ENCODE measurements around the gene HNRNPA0. TPM values are rescaled to one million over a fixed set of nuclear protein-coding genes. Genes with fewer than 3 reads are reported as not detected.
A peak's percentile ranks its signal among the peaks of the same experiment; 100 is the strongest.

The HNRNPA0 gene
- polyA plus RNA-seq, 3 donors, result 8.3 to 15.5 (median 10.8) TPM

DNA sequence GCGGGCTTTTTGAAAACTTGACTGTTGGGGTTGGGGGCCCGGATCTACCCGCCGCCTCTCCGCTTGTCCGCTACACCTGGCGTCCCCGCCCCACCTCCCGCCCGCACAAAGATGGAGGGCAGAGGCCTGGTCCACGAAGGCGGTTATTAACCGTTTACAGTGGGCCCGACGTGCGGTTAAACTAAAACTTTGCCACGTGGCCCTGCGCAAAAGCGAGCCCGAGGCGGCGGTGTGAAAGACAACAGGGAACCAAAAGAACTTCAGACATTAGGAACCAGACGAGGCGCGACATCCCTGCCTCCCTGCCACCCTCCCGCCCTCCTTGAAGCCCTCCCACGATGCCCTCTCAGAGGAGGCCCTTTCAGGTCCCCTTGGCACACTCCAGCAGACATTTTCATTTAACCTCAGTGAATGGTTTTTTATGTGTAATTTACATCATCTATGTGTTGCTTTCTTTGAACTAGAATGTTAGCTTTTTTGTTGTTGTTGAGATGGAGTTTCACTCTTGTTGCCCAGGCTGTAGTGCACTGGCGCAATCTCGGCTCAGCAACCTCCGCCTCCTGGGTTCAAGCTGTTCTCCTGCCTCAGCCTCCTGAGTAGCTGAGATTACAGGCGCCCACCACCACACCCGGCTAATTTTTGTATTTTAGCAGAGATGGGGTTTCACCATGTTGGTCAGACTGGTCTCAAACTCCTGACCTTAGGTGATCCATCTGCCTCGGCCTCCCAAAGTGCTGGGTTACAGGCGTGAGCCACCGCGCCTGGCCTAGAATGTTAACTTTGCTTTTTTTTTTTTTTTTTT, 999 bp upstream of the HNRNPA0 start:
- Histone ChIP-seq H3K4me2 (replicated peaks; ENCODE audit: extremely low read depth, low read length, poor library complexity, severe bottlenecking) (peak overlapping the region; percentile 89), H3K27me3 (ENCODE audit: control insufficient read depth in 2 of 2, insufficient read depth in 2 of 2, low read length in 2 of 2) (no peaks in the 10 kb centered on the region), H2AFZ (ENCODE audit: insufficient read depth, low read depth, low read length, poor library complexity, severe bottlenecking) (peak overlapping the region; percentile 94), H3K27ac (ENCODE audit: low read depth in 1 of 2, low read length in 2 of 2) (peak overlapping the region; percentile 93 to 100), H3K9ac (ENCODE audit: insufficient read depth, low read length, poor library complexity, severe bottlenecking) (peak overlapping the region; percentile 96), H3K4me3 (replicated peaks in 1 of 3; ENCODE audit: low read depth in 2 of 3, low read length in 3 of 3) (peak overlapping the region; percentile 66 to 82 (median 82)), H3K36me3 (replicated peaks in 1 of 2; ENCODE audit: control insufficient read depth in 1 of 2, insufficient read depth in 2 of 2, low read length in 2 of 2) (no peaks in the 10 kb centered on the region), H3K79me2 (ENCODE audit: insufficient read depth, low read length) (peaks cover 37% of the 10 kb centered on the region), H3K4me1 (ENCODE audit: control insufficient read depth in 1 of 2, insufficient read depth in 2 of 2, low read length in 2 of 2) (peaks cover 14 to 35% of the 10 kb centered on the region in 2 donors), H4K20me1 (ENCODE audit: insufficient read depth, low read length) (peaks cover 38% of the 10 kb centered on the region), H3K9me3 (replicated peaks in 1 of 2; ENCODE audit: control insufficient read depth in 1 of 2, insufficient read depth in 1 of 2, low read length in 2 of 2) (no peaks in the 10 kb centered on the region)
- Mint-ChIP-seq H3K27ac (peak overlapping the region; percentile 100), H3K4me1 (peaks cover 26% of the 10 kb centered on the region), H3K9me3 (peaks cover 0 to 2% (median 0%) of the 10 kb centered on the region in 7 donors), H3K27me3 (ENCODE audit: low read depth in 3 of 3) (peaks cover 0 to 2% (median 0%) of the 10 kb centered on the region in 3 donors), H3K36me3 (peaks cover 3 to 5% of the 10 kb centered on the region in 2 donors), H3K4me3 (peak overlapping the region; percentile 92 to 99)
- WGBS (ENCODE audit: insufficient coverage), result 20% methylated on average over 31 of the region's 36 CpGs
- no peak for TF ChIP-seq CTCF (IDR thresholded peaks at IDR 0.05)
- intact Hi-C loops (cut with micrococcal nuclease), result loop anchor here in 1 of 2 donors (5.0 kb wide), 1 partner anchor 277 kb away; the partner anchor contains the start of gene FAM13B
- DNase-seq, result peak in 1 of 3 donors; percentile 43

DNA sequence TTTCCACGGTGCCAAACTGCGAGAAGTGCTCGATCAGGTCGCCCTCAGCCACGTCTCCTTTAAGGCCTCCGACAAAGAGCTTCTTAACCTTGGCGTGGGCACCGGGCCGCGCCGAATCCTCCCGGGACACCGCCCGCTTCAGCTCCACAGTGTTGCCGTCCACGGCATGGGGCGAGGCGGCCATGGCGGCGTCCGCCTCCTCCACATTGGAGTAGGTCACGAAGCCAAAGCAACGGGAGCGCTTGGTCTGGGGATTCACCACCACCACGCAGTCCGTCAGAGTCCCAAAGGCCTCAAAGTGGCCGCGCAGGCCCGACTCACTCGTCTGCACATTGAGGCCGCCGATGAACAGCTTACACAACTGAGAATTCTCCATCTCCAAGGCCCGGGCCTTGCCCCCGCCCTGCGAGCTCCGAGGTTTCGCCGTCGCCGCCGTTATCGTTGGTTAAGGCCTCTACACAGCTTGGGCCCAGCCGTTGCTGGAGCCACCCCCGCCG, 424 bp downstream of the HNRNPA0 start:
- WGBS (ENCODE audit: insufficient coverage), result under 1% methylated on average over 43 of the region's 45 CpGs
- peaks cover 51% of the 10 kb centered on the region for H3K79me2 ChIP-seq (ENCODE audit: insufficient read depth, low read length)
- H3K27ac Mint-ChIP-seq, result peak overlapping the region; percentile 100

More for the DNA sequence above, 424 bp downstream of the HNRNPA0 start:
- Mint-ChIP-seq H3K27me3 (ENCODE audit: low read depth in 3 of 3) (peaks cover 0 to 2% (median 0%) of the 10 kb centered on the region in 3 donors), H3K36me3 (peaks cover 3 to 5% of the 10 kb centered on the region in 2 donors), H3K9me3 (peaks cover 0 to 2% (median 0%) of the 10 kb centered on the region in 7 donors), H3K4me1 (peaks cover 23% of the 10 kb centered on the region), H3K4me3 (peak overlapping the region; percentile 92 to 99)
- no peaks in the 10 kb centered on the region for H3K9me3 ChIP-seq (replicated peaks in 1 of 2; ENCODE audit: control insufficient read depth in 1 of 2, insufficient read depth in 1 of 2, low read length in 2 of 2)
- no peaks in the 10 kb centered on the region for H3K36me3 ChIP-seq (replicated peaks in 1 of 2; ENCODE audit: control insufficient read depth in 1 of 2, insufficient read depth in 2 of 2, low read length in 2 of 2)
- no peak for TF ChIP-seq CTCF (IDR thresholded peaks at IDR 0.05)
- peak overlapping the region; percentile 89 for H3K4me2 ChIP-seq (replicated peaks; ENCODE audit: extremely low read depth, low read length, poor library complexity, severe bottlenecking)
- intact Hi-C loops (cut with micrococcal nuclease), result loop anchor here in 1 of 2 donors (5.0 kb wide), 1 partner anchor 279 kb away; the partner anchor contains the start of gene FAM13B
- peaks cover 53% of the 10 kb centered on the region for H4K20me1 ChIP-seq (ENCODE audit: insufficient read depth, low read length)
- peaks cover 14 to 35% of the 10 kb centered on the region in 2 donors for H3K4me1 ChIP-seq (ENCODE audit: control insufficient read depth in 1 of 2, insufficient read depth in 2 of 2, low read length in 2 of 2)
- H3K4me3 ChIP-seq (replicated peaks in 1 of 3; ENCODE audit: low read depth in 2 of 3, low read length in 3 of 3), result peak overlapping the region; percentile 66 to 82 (median 82)
- H2AFZ ChIP-seq (ENCODE audit: insufficient read depth, low read depth, low read length, poor library complexity, severe bottlenecking), result peak overlapping the region; percentile 54
- H3K9ac ChIP-seq (ENCODE audit: insufficient read depth, low read length, poor library complexity, severe bottlenecking), result peak overlapping the region; percentile 96
- DNase-seq, result no peak
- H3K27me3 ChIP-seq (ENCODE audit: control insufficient read depth in 2 of 2, insufficient read depth in 2 of 2, low read length in 2 of 2), result no peaks in the 10 kb centered on the region
- H3K27ac ChIP-seq (ENCODE audit: low read depth in 1 of 2, low read length in 2 of 2), result peak overlapping the region; percentile 93 to 100

All from CD14-positive monocyte (primary cell).